Calu3 (cell line): ENCODE measurements around the gene ZBTB25. TPM values are rescaled to one million over a fixed set of nuclear protein-coding genes. Genes with fewer than 3 reads are reported as not detected.

Source experiments
- BruUV-seq: library from RNA; stranded (reverse); fragments of 400-500 nt; replicated peaks from 2 replicates; lab custom pipeline; 2021; lab: Mats Ljungman, UMichigan
- CTCF ChIA-PET: fragments of 300-600 bp; sonication (Branson Sonifier 250); formaldehyde crosslinking; loops from one replicate; lab custom pipeline; 2022; ENCODE audit warnings: antibody characterized with exemption; lab: Charles Lee
- DNase-seq: peaks from one replicate; pipeline ENCODE4 v3.0.0; 2022
- H3K27ac Mint-ChIP-seq: one replicate; pipeline ENCODE4 v1.8.0; 2022; ENCODE audit warnings: mixed read lengths; ENCODE audit not compliant: unreplicated experiment
- H3K27me3 Mint-ChIP-seq: one replicate; pipeline ENCODE4 v1.8.0; 2022; ENCODE audit warnings: mixed read lengths; ENCODE audit not compliant: unreplicated experiment
- H3K36me3 Mint-ChIP-seq: one replicate; pipeline ENCODE4 v1.8.0; 2022; ENCODE audit warnings: mild to moderate bottlenecking, moderate library complexity, mixed read lengths; ENCODE audit not compliant: insufficient read depth, unreplicated experiment
- H3K4me1 Mint-ChIP-seq: one replicate; pipeline ENCODE4 v1.8.0; 2022; ENCODE audit warnings: mild to moderate bottlenecking, low read depth, mixed read lengths; ENCODE audit not compliant: unreplicated experiment
- H3K4me3 Mint-ChIP-seq: one replicate; pipeline ENCODE4 v1.8.0; 2022; ENCODE audit warnings: mild to moderate bottlenecking, low read depth, moderate library complexity, mixed read lengths; ENCODE audit not compliant: unreplicated experiment
- H3K9me3 Mint-ChIP-seq: one replicate; pipeline ENCODE4 v1.8.0; 2022; ENCODE audit warnings: low read depth, mixed read lengths; ENCODE audit not compliant: unreplicated experiment
- intact Hi-C: fragments of 100-400 bp; cut with micrococcal nuclease; formaldehyde crosslinking; loops from one replicate; pipeline ENCODE4 v1.10.0; 2022; ENCODE audit not compliant: unreplicated experiment
- total RNA-seq: library from RNA; stranded (reverse); gene quantifications from 2 replicates; pipeline ENCODE4 v1.2.3, GENCODE V29; 2022
- TF ChIP-seq, protein P1 (sequence below): fragments of 200-600 bp; IDR thresholded peaks from one replicate; pipeline ENCODE4 v1.8.0; 2022; ENCODE audit warnings: antibody characterized with exemption; ENCODE audit not compliant: unreplicated experiment

The ZBTB25 gene
- total RNA-seq, 1 experiment from 2014 or later, result 11.3 TPM

DNA sequence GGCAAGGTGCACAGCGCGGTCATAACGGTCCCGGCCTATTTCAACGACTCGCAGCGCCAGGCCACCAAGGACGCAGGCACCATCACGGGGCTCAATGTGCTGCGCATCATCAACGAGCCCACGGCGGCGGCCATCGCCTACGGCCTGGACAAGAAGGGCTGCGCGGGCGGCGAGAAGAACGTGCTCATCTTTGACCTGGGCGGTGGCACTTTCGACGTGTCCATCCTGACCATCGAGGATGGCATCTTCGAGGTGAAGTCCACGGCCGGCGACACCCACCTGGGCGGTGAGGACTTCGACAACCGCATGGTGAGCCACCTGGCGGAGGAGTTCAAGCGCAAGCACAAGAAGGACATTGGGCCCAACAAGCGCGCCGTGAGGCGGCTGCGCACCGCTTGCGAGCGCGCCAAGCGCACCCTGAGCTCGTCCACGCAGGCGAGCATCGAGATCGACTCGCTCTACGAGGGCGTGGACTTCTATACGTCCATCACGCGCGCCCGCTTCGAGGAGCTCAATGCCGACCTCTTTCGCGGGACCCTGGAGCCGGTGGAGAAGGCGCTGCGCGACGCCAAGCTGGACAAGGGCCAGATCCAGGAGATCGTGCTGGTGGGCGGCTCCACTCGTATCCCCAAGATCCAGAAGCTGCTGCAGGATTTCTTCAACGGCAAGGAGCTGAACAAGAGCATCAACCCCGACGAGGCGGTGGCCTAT is 37.8 kb upstream of the ZBTB25 start:
- H3K4me3 Mint-ChIP-seq, result peak overlapping the region; percentile 73
- CTCF ChIA-PET, result no interaction called here
- H3K27me3 Mint-ChIP-seq, result no peaks in the 10 kb centered on the region
- no peaks in the 10 kb centered on the region for H3K9me3 Mint-ChIP-seq
- peaks cover 28% of the 10 kb centered on the region for H3K36me3 Mint-ChIP-seq
- H3K27ac Mint-ChIP-seq, result no peak overlapping the region
- intact Hi-C loops, result loop anchor here (5.0 to 10.0 kb wide), 2 partner anchors 221 to 343 kb away; no protein-coding TSS in a partner anchor
- BruUV-seq, result no TSS peak
- H3K4me1 Mint-ChIP-seq, result peaks cover 9% of the 10 kb centered on the region
- TF ChIP-seq, protein P1, sequence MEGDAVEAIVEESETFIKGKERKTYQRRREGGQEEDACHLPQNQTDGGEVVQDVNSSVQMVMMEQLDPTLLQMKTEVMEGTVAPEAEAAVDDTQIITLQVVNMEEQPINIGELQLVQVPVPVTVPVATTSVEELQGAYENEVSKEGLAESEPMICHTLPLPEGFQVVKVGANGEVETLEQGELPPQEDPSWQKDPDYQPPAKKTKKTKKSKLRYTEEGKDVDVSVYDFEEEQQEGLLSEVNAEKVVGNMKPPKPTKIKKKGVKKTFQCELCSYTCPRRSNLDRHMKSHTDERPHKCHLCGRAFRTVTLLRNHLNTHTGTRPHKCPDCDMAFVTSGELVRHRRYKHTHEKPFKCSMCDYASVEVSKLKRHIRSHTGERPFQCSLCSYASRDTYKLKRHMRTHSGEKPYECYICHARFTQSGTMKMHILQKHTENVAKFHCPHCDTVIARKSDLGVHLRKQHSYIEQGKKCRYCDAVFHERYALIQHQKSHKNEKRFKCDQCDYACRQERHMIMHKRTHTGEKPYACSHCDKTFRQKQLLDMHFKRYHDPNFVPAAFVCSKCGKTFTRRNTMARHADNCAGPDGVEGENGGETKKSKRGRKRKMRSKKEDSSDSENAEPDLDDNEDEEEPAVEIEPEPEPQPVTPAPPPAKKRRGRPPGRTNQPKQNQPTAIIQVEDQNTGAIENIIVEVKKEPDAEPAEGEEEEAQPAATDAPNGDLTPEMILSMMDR, result no peak
- DNase-seq, result no peak

DNA sequence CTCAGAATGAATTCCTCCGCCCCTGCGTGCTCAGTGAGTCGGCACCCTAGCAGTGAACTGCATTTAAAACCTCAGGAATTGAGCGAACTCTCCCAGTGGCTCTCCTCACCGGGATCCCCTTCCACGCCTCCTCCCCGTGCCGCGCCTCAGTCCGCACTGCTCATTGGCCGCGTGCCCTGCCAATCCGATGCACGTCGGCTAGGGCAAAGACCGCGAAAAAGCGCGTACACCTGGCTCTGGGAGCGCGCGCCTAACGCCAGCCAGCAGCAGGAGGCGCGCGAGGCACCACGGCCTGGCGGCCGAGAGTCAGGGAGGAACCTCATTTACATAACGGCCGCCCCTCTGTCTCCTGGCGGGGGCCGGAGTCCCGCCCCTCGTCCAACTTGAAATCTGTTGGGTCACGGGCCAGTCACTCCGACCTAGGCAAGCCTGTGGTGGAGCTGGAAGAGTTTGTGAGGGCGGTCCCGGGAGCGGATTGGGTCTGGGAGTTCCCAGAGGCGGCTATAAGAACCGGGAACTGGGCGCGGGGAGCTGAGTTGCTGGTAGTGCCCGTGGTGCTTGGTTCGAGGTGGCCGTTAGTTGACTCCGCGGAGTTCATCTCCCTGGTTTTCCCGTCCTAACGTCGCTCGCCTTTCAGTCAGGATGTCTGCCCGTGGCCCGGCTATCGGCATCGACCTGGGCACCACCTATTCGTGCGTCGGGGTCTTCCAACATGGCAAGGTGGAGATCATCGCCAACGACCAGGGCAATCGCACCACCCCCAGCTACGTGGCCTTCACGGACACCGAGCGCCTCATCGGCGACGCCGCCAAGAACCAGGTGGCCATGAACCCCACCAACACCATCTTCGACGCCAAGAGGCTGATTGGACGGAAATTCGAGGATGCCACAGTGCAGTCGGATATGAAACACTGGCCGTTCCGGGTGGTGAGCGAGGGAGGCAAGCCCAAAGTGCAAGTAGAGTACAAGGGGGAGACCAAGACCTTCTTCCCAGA is 36.9 kb upstream of the ZBTB25 start, which contains the start of gene HSPA2:
Gene HSPA2 (plus strand): TSS at position 534 of the 995 bp plus-strand sequence. CDS start 109 bp downstream, at position 643.
- no peaks in the 10 kb centered on the region for H3K9me3 Mint-ChIP-seq
- H3K27ac Mint-ChIP-seq, result peak within 1 kb of the TSS; percentile 80
- H3K4me1 Mint-ChIP-seq, result peaks cover 9% of the 10 kb centered on the region
- no peaks in the 10 kb centered on the region for H3K27me3 Mint-ChIP-seq
- intact Hi-C loops, result loop anchor here (1.0 to 10.0 kb wide), 3 partner anchors 96 to 344 kb away; no protein-coding TSS in a partner anchor
- CTCF ChIA-PET, result interaction anchor here (0.7 to 1.4 kb wide), 5 partner anchors 14 to 282 kb away, joined by 3 to 4 read pairs (median 3); no protein-coding TSS in a partner anchor
- H3K36me3 Mint-ChIP-seq, result peaks cover 28% of the 10 kb centered on the region
- H3K4me3 Mint-ChIP-seq, result peak within 1 kb of the TSS; percentile 73
- peak; percentile 98 for DNase-seq
- TF ChIP-seq, protein P1, result peak; percentile 45
- TSS peak; percentile 27 for BruUV-seq

DNA sequence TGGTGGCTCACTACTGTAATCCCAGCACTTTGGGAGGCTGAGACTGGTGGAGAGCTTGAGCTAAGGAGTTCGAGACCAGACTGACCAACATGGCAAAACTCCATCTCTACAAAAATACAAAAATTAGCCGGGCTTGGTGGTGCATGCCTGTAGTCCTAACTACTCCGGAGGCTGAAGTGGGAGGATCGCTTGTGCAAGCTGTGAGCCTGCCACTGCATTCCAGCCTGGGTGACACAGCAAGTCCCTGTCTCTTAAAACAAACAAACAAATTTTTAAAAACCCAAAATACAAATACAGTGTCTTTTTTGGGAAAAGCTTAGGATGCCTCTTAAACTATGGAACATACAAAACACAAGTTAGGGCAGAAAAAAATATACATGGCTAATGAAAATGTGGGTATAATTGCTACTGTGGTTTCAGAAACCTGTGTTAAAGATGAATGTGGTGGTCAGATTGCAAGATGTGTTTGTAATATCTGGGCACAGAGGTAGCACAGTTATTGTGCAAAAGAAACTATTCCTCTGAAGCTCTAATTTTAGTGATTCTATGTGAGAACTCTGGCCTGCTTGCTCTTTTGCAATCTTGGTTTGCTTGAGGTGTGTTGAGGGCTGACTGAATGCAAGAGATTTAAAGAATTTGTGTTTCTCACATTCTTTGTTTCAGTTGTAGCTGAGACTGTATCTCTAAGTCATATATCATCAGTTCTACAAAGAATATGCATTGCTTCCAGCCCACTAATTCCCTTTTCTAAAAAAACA is 33.0 kb upstream of the ZBTB25 start:
- intact Hi-C loops, result no loop called here
- TF ChIP-seq, protein P1, result no peak
- no TSS peak for BruUV-seq
- Mint-ChIP-seq H3K4me1 (no peaks in the 10 kb centered on the region), H3K27ac (no peak overlapping the region), H3K27me3 (no peaks in the 10 kb centered on the region), H3K9me3 (no peaks in the 10 kb centered on the region), H3K4me3 (no peak overlapping the region), H3K36me3 (peaks cover 22% of the 10 kb centered on the region)
- CTCF ChIA-PET, result no interaction called here
- DNase-seq, result no peak

DNA sequence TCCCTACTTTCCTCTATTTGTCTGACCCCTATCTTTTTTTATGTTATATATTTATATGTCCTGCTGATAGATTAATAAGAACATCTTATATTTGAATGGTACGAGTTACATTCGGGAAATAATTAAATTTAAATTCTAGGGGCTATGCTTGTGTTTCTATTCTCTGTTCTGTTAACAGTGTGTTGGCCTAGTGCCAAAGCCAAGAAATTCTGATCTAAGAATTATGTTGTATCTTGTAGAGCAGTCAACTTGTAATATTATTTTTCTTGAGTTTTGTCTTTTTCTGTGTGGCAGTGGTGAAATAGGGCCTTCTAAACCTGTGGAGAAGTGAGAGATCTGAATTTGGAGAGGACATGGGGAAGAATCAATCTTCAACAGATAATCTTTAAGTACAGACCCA is 27.9 kb upstream of the ZBTB25 start:
- Mint-ChIP-seq H3K36me3 (no peaks in the 10 kb centered on the region), H3K4me1 (no peaks in the 10 kb centered on the region), H3K4me3 (no peak overlapping the region), H3K27me3 (no peaks in the 10 kb centered on the region), H3K27ac (no peak overlapping the region), H3K9me3 (no peaks in the 10 kb centered on the region)
- no peak for DNase-seq
- CTCF ChIA-PET, result no interaction called here
- BruUV-seq, result no TSS peak
- intact Hi-C loops, result no loop called here
- TF ChIP-seq, protein P1, result no peak
